Middle frontal gyrus (tissue), 1 donor: ENCODE measurements around the gene DDX46.
"Not testable (repeated sequence)": the region's sequence is repeated elsewhere in the genome, so short reads cannot be mapped to it uniquely, and the experiment has no call there.

Experiments used
- DNase-seq: peaks from one replicate; pipeline ENCODE4 v3.0.0-alpha.2; 2015; ENCODE audit warnings: low spot score; ENCODE audit errors: extremely low spot score

Gene DDX46

GRCh38 chr5:134784946-134785620, 26.5 kb downstream of the DDX46 start:
- no peak for DNase-seq

DNA sequence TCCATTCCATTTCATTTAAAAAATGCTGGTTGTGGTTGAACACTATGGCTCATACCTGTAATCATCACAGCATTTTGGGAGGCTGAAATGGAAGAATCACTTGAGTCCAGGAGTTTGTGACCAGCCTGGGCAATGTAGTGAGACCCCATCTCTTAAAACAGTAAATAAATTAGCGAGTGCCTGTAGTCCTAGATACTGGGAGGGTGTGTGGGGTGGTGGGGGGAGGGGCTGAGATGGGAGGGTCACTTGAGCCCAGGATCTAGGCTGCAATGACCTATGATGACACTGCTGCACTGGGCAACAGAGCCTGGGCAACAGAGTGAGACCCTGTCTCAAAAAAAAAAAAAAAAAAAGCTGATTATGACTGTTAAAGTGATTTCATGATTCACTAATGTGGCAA, 29.1 kb downstream of the DDX46 start:
- DNase-seq, result no peak

DNA sequence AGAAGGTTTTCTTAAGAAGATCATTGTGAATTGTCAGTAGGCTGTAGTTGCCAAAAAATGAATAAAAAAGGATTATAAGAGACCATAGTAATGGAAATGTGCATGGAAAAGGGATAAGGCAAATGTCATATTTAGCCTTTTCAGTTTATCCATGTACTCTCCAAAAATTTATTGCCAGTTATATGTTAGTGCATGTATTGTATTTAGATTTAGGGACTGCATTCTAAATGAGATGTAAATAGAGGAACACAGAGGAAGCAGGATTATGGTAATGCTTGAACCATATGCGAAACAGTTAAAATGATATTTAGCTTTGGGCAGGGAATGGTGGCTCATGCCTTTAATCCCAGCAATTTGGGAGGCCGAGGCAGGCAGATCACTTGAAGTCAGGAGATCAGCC, 33.0 kb downstream of the DDX46 start:
- no peak for DNase-seq

GRCh38 chr5:134792286-134792685, 33.7 kb downstream of the DDX46 start:
- no peak for DNase-seq

DNA sequence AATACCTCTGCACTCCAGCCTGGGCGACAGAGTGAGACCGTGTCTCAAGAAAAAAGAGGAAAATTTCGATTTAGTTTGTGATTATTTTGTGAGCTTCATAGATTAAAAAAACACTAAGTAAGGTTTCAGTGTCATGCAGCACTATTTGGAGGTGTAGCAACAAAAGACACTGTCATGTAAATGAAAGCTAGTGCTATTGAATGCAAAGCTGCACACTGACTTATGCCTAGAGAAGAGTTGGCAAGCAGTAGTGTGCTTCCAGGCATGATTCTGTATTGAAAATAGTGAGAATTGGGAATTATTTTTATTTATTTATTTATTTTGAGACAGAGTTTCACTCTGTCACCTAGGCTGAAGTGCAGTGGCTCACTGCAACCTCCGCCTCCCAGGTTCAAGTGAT, 34.5 kb downstream of the DDX46 start:
- no peak for DNase-seq

DNA sequence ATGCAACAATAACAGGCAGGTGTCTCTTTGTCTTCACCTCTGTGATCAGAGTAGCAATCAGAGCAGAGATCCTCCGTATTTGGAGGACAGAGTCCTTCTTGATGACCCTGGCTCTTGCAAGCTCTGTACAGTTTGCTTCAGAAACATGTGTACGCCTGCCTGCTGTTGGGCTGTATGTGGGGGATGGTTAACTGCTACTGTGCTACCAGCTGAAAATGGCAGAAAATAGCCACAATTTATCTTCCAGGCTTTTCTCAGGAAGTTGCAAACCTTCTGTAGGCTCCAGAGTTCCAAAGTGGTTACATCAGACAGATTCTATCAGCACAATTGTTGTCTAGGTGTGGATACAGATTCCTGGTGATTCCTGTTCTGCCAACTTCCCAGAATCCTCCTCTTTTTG, 35.5 kb downstream of the DDX46 start:
- DNase-seq, result no peak

GRCh38 chr5:134794819-134795218, 36.2 kb downstream of the DDX46 start:
- no peak for DNase-seq

- no peak for DNase-seq
Measured at GRCh38 chr5:134798468-134798867, 39.9 kb downstream of the DDX46 start.

DNA sequence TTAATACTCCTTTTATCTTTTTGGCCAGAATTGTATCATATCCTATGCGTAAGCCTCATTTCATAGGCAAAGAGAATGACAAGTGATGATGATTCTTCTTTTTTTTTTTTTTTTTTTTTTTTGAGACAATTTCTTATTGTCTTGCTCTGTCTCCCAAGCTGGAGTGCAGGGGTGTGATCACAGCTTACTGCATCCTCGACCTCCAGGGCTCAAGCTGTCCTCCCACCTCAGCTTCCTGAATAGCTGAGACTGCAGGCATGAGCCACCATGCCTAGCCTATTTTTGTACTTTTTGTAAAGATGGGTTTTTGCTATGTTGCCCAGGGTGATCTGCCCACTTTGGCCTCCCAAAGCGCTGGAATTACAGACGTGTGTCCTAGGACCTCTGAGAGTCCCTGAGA, 45.2 kb downstream of the DDX46 start:
- no peak for DNase-seq

DNA sequence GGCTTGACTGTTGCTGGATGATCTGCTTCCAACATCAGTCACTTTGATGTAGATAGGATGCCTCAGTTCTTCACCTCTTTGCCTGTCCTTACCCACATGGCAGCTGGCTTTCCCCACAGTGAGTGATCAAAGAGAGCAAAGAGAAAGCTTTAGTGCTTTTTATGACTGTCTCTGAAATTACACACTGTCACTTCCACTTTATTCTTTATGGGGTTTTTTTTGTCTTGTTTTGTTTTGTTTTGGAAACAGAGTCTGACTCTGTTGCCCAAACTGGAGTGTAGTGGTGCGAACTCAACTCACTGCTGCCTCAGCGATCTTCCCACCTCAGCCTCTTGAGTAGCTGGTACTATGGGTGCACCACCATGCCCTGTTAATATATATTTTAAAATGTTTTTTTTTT, 54.8 kb downstream of the DDX46 start:
- no peak for DNase-seq

GRCh38 chr5:134813827-134814226, 55.2 kb downstream of the DDX46 start:
- no peak for DNase-seq

DNA sequence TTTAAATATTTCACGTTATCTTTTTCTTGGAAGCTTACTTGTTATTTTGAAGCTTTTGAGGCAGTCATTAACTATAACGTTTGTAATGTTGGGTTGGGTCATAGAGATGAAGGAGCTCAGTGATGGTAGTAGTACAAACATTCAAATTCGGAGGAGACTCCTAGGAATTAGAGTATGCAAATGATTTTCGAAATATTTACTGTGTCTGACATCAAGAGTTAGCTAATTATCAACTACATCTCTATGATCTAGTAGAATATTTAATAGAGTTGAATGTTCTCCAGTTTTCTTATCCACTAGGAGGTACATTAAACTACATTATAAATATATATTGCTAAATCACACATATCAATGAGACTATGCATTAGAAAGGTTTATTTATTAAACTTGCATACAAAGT, 58.4 kb downstream of the DDX46 start:
- DNase-seq, result no peak

GRCh38 chr5:134818776-134819175, 60.2 kb downstream of the DDX46 start:
- DNase-seq, result no peak

DNA sequence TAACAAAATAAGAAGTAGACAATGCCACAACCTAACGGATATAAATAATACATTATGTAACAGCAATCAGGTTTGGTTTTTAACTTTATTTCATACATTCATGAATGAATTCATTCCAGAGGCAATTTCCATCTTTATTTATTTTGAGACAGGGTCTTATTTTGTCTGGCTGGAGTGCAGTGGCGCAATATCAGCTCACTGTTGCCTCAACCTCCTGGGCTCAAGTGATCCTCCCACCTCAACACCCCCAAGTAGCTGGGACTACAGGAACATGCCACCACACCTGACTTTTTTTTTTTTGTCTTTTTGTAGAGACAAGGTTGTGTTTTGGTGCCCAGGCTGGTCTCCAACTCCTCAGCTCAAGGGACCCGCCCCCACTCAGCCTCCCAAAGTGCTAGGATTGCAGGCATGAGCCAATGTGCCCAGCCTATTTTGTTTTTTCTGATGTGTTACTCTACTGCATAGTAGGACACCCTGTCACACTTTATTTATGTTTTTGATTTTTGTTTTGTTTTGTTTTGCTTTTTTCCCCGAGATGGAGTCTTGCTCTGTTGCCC, 60.9 kb downstream of the DDX46 start:
- DNase-seq, result no peak

- no peak for DNase-seq
Measured at GRCh38 chr5:134821841-134822240, 63.3 kb downstream of the DDX46 start.

DNA sequence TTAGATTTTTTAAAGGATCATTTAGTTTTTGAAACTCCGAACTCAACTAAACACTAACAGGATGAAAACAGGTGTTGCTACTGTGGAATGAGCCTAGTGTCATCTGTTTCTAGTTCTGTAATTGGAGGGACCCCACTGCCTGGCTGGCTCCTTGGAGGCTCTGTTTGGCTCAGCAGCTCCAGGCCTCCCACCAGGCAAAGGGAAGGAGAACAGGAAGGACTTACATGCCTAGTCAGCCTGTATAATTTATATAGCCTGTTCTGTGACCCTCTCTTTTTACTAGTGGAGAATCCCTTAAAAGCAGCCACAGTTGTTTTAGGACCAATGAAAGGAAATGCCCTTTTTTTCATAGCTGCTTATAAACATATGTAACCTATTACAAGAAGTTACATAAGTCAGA, 66.1 kb downstream of the DDX46 start:
- no peak for DNase-seq

GRCh38 chr5:134825212-134825611, 66.6 kb downstream of the DDX46 start:
- no peak for DNase-seq

GRCh38 chr5:134833340-134834032, 74.9 kb downstream of the DDX46 start:
- no peak for DNase-seq

DNA sequence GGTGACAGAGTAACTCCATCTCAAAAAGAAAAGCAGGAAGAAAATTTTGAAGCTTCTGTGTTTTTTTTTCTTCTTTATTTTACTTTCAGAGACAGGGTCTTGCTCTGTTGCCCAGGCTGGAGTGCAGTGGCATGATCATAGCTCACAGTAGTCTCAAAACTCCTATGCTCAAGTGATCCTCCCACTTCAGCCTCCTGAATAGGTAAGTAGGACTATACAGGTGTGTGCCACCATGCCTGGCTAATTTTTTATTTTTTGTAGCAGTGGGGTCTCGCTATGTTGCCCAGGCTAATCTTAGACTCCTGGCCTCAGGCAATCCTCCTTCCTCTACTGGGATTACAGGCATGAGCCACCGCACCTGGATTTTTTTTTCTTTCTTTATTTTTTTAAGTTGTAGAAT, 77.0 kb downstream of the DDX46 start:
- DNase-seq, result no peak

GRCh38 chr5:134837530-134838181, 79.1 kb downstream of the DDX46 start:
- no peak for DNase-seq

- DNase-seq, result not testable (repeated sequence)
Measured at GRCh38 chr5:134838361-134838760, 79.8 kb downstream of the DDX46 start.

DNA sequence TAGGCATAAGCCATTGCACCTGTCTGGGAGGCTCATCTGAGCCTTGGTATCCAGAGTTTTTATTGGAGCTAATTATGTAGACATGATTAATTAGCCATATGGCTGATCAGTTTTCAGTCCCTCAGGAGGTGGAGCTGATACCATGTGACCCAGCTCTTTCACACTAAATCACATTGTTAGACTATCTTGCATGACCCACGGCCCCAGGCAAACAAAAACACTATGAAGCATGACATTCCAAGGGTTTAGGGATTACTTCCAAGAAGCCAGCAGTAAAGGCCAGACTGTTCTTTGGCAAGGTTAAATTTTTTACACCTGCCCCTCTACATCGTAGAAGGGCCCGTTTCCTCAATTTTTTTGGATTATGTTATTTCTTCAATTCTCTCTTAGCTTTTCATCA, 82.2 kb downstream of the DDX46 start:
- no peak for DNase-seq
